Right renal pelvis (tissue), 4 donors: ENCODE measurements around the gene AIFM3. TPM values are rescaled to one million over a fixed set of nuclear protein-coding genes. Genes with fewer than 3 reads are reported as not detected.
A peak's percentile ranks its signal among the peaks of the same experiment; 100 is the strongest.

ENCODE experiments used
- DNase-seq, 4 donors: peaks; one replicate each; pipeline ENCODE4 v3.0.0-alpha.2; 2013; ENCODE audit warnings: low read depth in 4 of 4, low spot score in 3 of 4, missing footprints in 1 of 4
- polyA plus RNA-seq, 4 donors: library from polyadenylated mRNA; unstranded; fragments of 120-200 nt; gene quantifications; one replicate each; pipeline ENCODE4 v1.2.1, GENCODE V29; 2013; ENCODE audit not compliant: insufficient read length in 4 of 4

AIFM3 gene
- polyA plus RNA-seq, 4 donors: 0.93 to 1.3 (median 1.1) TPM

- DNase-seq: no peak
These were observed 6.7 kb downstream of the AIFM3 start for GRCh38 chr22:20973634-20974286.

- DNase-seq: no peak
These were observed 7.4 kb downstream of the AIFM3 start for GRCh38 chr22:20974336-20974955.

- no peak for DNase-seq
These were observed 8.7 kb downstream of the AIFM3 start for GRCh38 chr22:20975541-20976290.

GRCh38 chr22:20976291-20976877 is 9.3 kb downstream of the AIFM3 start:
- no peak for DNase-seq

GRCh38 chr22:20977019-20977418 is 10.0 kb downstream of the AIFM3 start:
- no peak for DNase-seq

GRCh38 chr22:20977516-20978170 is 10.6 kb downstream of the AIFM3 start:
- no peak for DNase-seq

GRCh38 chr22:20978419-20978818 is 11.4 kb downstream of the AIFM3 start:
- DNase-seq: no peak

- peak in 3 of 4 donors; percentile 55 to 58 (median 56) for DNase-seq
These were observed 12.3 kb downstream of the AIFM3 start for GRCh38 chr22:20979243-20979809.

- no peak for DNase-seq
These were observed 12.9 kb downstream of the AIFM3 start for GRCh38 chr22:20979940-20980453.

GRCh38 chr22:20980523-20980922 is 13.5 kb downstream of the AIFM3 start:
- DNase-seq: no peak

GRCh38 chr22:20980938-20981722 is 14.1 kb downstream of the AIFM3 start:
- no peak for DNase-seq

GRCh38 chr22:20981787-20982562 is 14.9 kb downstream of the AIFM3 start, which contains the start of gene LZTR1:
LZTR1 (plus strand) TSS chr22:20982297; CDS start chr22:20982372, 75 bp downstream.
- peak; percentile 61 to 79 (median 66) for DNase-seq

- DNase-seq: no peak
These were observed 15.5 kb downstream of the AIFM3 start for GRCh38 chr22:20982563-20982882.

- no peak for DNase-seq
These were observed 16.2 kb downstream of the AIFM3 start for GRCh38 chr22:20983081-20983771.

- no peak for DNase-seq
These were observed 18.7 kb downstream of the AIFM3 start for GRCh38 chr22:20985720-20986119.

- no peak for DNase-seq
These were observed 19.3 kb downstream of the AIFM3 start for GRCh38 chr22:20986365-20986764.

GRCh38 chr22:20987375-20987774 is 20.3 kb downstream of the AIFM3 start:
- no peak for DNase-seq
